GM12878 (cell line): Measurements from ENCODE around the gene TMED6. TPM values are rescaled to one million over a fixed set of nuclear protein-coding genes. Genes with fewer than 3 reads are reported as not detected.

ENCODE experiments used
- ATAC-seq: fragments of 200-7000 bp; cut with Tn5 transposase; 3 replicates; pipeline ENCODE4 v1.9.1; 2020; ENCODE audit warnings: mild to moderate bottlenecking, moderate library complexity
- BruUV-seq: library from RNA; stranded (reverse); fragments of 400-500 nt; replicated peaks from 2 replicates; lab custom pipeline; 2021; lab: Mats Ljungman, UMichigan
- CTCF ChIA-PET: fragments of 300-600 bp; sonication (Branson Sonifier 250); formaldehyde crosslinking; extraction: SDS; loops from one replicate; lab custom pipeline; 2021; ENCODE audit warnings: inconsistent platforms; lab: Yijun Ruan, JAX
- POLR2A ChIA-PET: fragments of 350-600 bp; formaldehyde crosslinking; extraction: SDS; loops from one replicate; lab custom pipeline; 2021; ENCODE audit warnings: inconsistent platforms; lab: Charles Lee
- RAD21 ChIA-PET: fragments of 300-600 bp; sonication (Branson Sonifier 250); formaldehyde crosslinking; loops from one replicate; lab custom pipeline; 2023; ENCODE audit warnings: antibody characterized with exemption; ENCODE audit not compliant: unreplicated experiment; lab: Charles Lee
- SMC1A ChIA-PET: fragments of 300-600 bp; sonication (Branson Sonifier 250); formaldehyde crosslinking; loops from one replicate; lab custom pipeline; 2023; ENCODE audit not compliant: unreplicated experiment, uncharacterized antibody; lab: Charles Lee
- DNase-seq: peaks from one replicate; pipeline ENCODE4 v3.0.0-alpha.2; 2011; ENCODE audit warnings: low read depth, low spot score
- FAIRE-seq: peaks from 3 replicates; lab custom pipeline; 2011; peaks lifted over from hg19 to GRCh38; lab: Jason Lieb, UNC
- H2AFZ ChIP-seq: 2 replicates; pipeline ENCODE4 v1.6.0; 2011; ENCODE audit warnings: low read depth, low read length, control low read depth; ENCODE audit not compliant: control insufficient read depth
- H3K27ac ChIP-seq: 2 replicates; pipeline ENCODE4 v1.5.1; 2011; ENCODE audit warnings: control low read depth; ENCODE audit not compliant: control insufficient read depth, insufficient read depth
- H3K27me3 ChIP-seq, 2 experiments: replicated peaks in 1 of 2; 2 replicates each; pipeline versions ENCODE4 v1.6.0 to v1.6.1; 2011; ENCODE audit warnings: low read length in 1 of 2; ENCODE audit not compliant: control insufficient read depth in 2 of 2, insufficient read depth in 2 of 2
- H3K36me3 ChIP-seq, 2 experiments: 2 replicates each; pipeline ENCODE4 v1.5.1; 2011; ENCODE audit warnings: low read length in 1 of 2; ENCODE audit not compliant: control insufficient read depth in 2 of 2, insufficient read depth in 2 of 2
- H3K4me1 ChIP-seq: 2 replicates; pipeline ENCODE4 v1.6.1; 2011; ENCODE audit warnings: mild to moderate bottlenecking, low read length, moderate library complexity, mixed read lengths; ENCODE audit not compliant: control insufficient read depth, insufficient read depth
- H3K4me2 ChIP-seq: 2 replicates; pipeline ENCODE4 v1.6.0; 2011; ENCODE audit warnings: control low read depth; ENCODE audit not compliant: control insufficient read depth, insufficient read depth
- H3K4me3 ChIP-seq: fragments of 200-600 bp; sonication (generic); 2 replicates; pipeline ENCODE4 v1.5.1; 2016
- H3K79me2 ChIP-seq: 2 replicates; pipeline ENCODE4 v1.6.0; 2011; ENCODE audit warnings: low read length; ENCODE audit not compliant: control insufficient read depth, insufficient read depth
- H3K9ac ChIP-seq: 2 replicates; pipeline ENCODE4 v1.8.0; 2011; ENCODE audit warnings: low read length, control low read depth, mixed read lengths; ENCODE audit not compliant: control insufficient read depth, insufficient read depth
- H3K9me3 ChIP-seq: replicated peaks from 3 replicates; pipeline ENCODE4 v1.5.1; 2011; ENCODE audit warnings: mild to moderate bottlenecking, low read length; ENCODE audit not compliant: control insufficient read depth, insufficient read depth
- H4K20me1 ChIP-seq: 2 replicates; pipeline ENCODE4 v1.6.0; 2011; ENCODE audit not compliant: control insufficient read depth, insufficient read depth
- BMI1 ChIP-seq: fragments of 450-650 bp; IDR thresholded peaks from 2 replicates; pipeline ENCODE4 v1.6.1; 2016; ENCODE audit warnings: mild to moderate bottlenecking, moderate library complexity, borderline replicate concordance
- CBX3 ChIP-seq: fragments of 200-600 bp; sonication (generic); IDR thresholded peaks from 2 replicates; pipeline ENCODE4 v1.6.1; 2016; ENCODE audit warnings: low read depth, borderline replicate concordance
- CHD1 ChIP-seq: IDR thresholded peaks from 2 replicates; pipeline ENCODE4 v1.6.1; 2012; ENCODE audit warnings: low read depth, low read length, improper control_type of control experiment
- CREM ChIP-seq: IDR thresholded peaks from 2 replicates; pipeline ENCODE4 v1.6.1; 2014; ENCODE audit warnings: antibody characterized with exemption, low read depth
- EGR1 ChIP-seq, 2 experiments: IDR thresholded peaks; 1 replicate in 1 of 2; 2 replicates in 1 of 2; pipeline ENCODE4 v1.6.1; 2011 to 2012; ENCODE audit warnings: low read depth in 2 of 2, low read length in 2 of 2, borderline replicate concordance in 1 of 2, mild to moderate bottlenecking in 1 of 2, moderate library complexity in 1 of 2
- EP300 ChIP-seq, 2 experiments: fragments of 150-350 bp in 1 of 2; IDR thresholded peaks; 2 replicates each; pipeline ENCODE4 v1.6.1; 2011 to 2012; ENCODE audit warnings: low read depth in 2 of 2, low read length in 2 of 2, borderline replicate concordance in 1 of 2, improper control_type of control experiment in 1 of 2, inconsistent platforms in 1 of 2; ENCODE audit not compliant: control insufficient read depth in 1 of 2
- EZH2 ChIP-seq: IDR thresholded peaks from 2 replicates; pipeline ENCODE4 v1.6.1; 2012; ENCODE audit warnings: low read depth, mild to moderate bottlenecking, control low read depth, inconsistent platforms, low read length, borderline replicate concordance; ENCODE audit not compliant: control insufficient read depth
- KDM1A ChIP-seq: fragments of 200-600 bp; sonication (generic); IDR thresholded peaks from 2 replicates; pipeline ENCODE4 v1.6.1; 2016; ENCODE audit warnings: borderline replicate concordance
- PML ChIP-seq: IDR thresholded peaks from 2 replicates; pipeline ENCODE4 v1.6.1; 2012; ENCODE audit warnings: low read length, inconsistent platforms
- RCOR1 ChIP-seq: conservative IDR thresholded peaks from 2 replicates; pipeline ENCODE4 v1.6.1; 2012; ENCODE audit warnings: low read depth, low read length, improper control_type of control experiment
- SIX5 ChIP-seq: IDR thresholded peaks from 2 replicates; pipeline ENCODE4 v1.6.1; 2011; ENCODE audit warnings: mild to moderate bottlenecking, low read depth, low read length, moderate library complexity; ENCODE audit not compliant: severe bottlenecking
- ZNF217 ChIP-seq: fragments of 450-650 bp; IDR thresholded peaks from 2 replicates; pipeline ENCODE4 v1.6.1; 2017; ENCODE audit warnings: antibody characterized with exemption, mild to moderate bottlenecking
- ZNF622 ChIP-seq: fragments of 450-650 bp; IDR thresholded peaks from 2 replicates; pipeline ENCODE4 v1.6.1; 2017; ENCODE audit warnings: mild to moderate bottlenecking, inconsistent platforms
- WGBS: methylation state at CpG from one replicate; pipeline ENCODE4 v1.1.6; 2016; ENCODE audit warnings: low lambda C conversion rate; ENCODE audit not compliant: insufficient replicate concordance, insufficient coverage; ENCODE audit errors: missing lambda C conversion rate; 5-methylcytosine and 5-hydroxymethylcytosine counted together
- in situ Hi-C: fragments of 300-500 bp; cut with MboI; formaldehyde crosslinking; loops from 9 replicates; pipeline ENCODE4 v1.14.3; 2018; ENCODE audit warnings: mixed read lengths
- intact Hi-C: fragments of 100-400 bp; cut with micrococcal nuclease; formaldehyde crosslinking; loops from one replicate; pipeline ENCODE4 v1.14.2; 2022; ENCODE audit not compliant: unreplicated experiment
- polyA plus RNA-seq, 11 experiments: library from polyadenylated mRNA; depleted of rRNA in 4 of 11; unstranded in 6 of 11; stranded (reverse) in 5 of 11; fragments of >200 nt; fragmentation: Nextera tagmentation in 4 of 11; fragmentation: Illumina TruSeq in 1 of 11; extraction: Ambion mirVana in 4 of 11; extraction: Trizol in 1 of 11; gene quantifications; 1 replicate in 1 of 11; 2 replicates in 10 of 11; pipeline versions ENCODE4 v1.2.1 to v1.2.3, GENCODE V29; 2011 to 2016; ENCODE audit warnings: inconsistent platforms in 2 of 11, missing spikeins in 2 of 11, low read depth in 1 of 11
- total RNA-seq, 4 experiments: library from RNA; depleted of rRNA in 3 of 4; stranded (reverse); fragments of >200 nt in 3 of 4; fragmentation: Illumina TruSeq in 1 of 4; extraction: Trizol in 1 of 4; gene quantifications; 2 replicates each; pipeline versions ENCODE4 v1.2.1 to v1.2.3, GENCODE V29; 2013 to 2021
- TF ChIP-seq, protein P1 (sequence below): fragments of 450-650 bp; IDR thresholded peaks from 2 replicates; pipeline ENCODE4 v1.6.1; 2017; ENCODE audit warnings: mild to moderate bottlenecking, moderate library complexity
- TF ChIP-seq, protein P2 (sequence below): fragments of 450-650 bp; IDR thresholded peaks from 2 replicates; pipeline ENCODE4 v1.6.1; 2017; ENCODE audit warnings: mild to moderate bottlenecking, moderate library complexity
- TF ChIP-seq, protein P3 (sequence below): IDR thresholded peaks from 2 replicates; pipeline ENCODE4 v1.6.1; 2012; ENCODE audit warnings: low read depth, low read length, improper control_type of control experiment

Gene TMED6
- total and polyA plus RNA-seq, 10 of the 15 experiments (the other 5 are each of a cell fraction or from before 2014, with no cell fraction given) = 0.27 to 1.7 (median 0.78) TPM

DNA sequence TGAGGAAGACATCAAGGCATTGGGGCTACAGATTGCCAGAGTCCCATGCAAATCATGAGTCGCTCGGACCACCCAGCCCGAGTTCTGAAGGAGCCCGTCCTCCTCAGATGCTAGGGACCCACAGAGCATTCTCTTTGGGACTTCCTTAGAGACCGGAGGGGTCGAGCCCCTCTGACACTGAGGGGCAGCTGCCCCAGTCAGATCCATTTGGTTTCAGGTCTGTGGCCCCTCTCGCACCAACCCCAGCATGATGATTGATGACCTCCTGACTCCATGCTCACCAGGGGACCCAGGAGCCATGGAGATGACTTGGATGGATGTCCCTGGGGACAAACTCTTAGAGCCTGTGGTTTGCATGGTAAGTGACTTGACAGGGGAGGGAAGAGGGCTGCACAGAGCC, 29.2 kb downstream of the TMED6 start:
- H4K20me1 ChIP-seq = no peaks in the 10 kb centered on the region
- FAIRE-seq = no peak
- no peak overlapping the region for H3K9ac ChIP-seq
- TF ChIP-seq BMI1 = no peak
- TF ChIP-seq CBX3 = no peak
- TF ChIP-seq EGR1 (IDR thresholded peaks at IDR 0.05; ENCODE audit: borderline replicate concordance in 1 of 2, low read depth in 2 of 2, low read length in 2 of 2) = no peak
- no peak for TF ChIP-seq CHD1
- TF ChIP-seq KDM1A = no peak
- no peak for TF ChIP-seq EZH2
- TF ChIP-seq PML = no peak
- TF ChIP-seq EP300 (IDR thresholded peaks at IDR 0.05; ENCODE audit: borderline replicate concordance in 1 of 2, control insufficient read depth in 1 of 2, low read depth in 2 of 2, low read length in 2 of 2) = no peak
- TF ChIP-seq ZNF622 = no peak
- TF ChIP-seq, protein P1, sequence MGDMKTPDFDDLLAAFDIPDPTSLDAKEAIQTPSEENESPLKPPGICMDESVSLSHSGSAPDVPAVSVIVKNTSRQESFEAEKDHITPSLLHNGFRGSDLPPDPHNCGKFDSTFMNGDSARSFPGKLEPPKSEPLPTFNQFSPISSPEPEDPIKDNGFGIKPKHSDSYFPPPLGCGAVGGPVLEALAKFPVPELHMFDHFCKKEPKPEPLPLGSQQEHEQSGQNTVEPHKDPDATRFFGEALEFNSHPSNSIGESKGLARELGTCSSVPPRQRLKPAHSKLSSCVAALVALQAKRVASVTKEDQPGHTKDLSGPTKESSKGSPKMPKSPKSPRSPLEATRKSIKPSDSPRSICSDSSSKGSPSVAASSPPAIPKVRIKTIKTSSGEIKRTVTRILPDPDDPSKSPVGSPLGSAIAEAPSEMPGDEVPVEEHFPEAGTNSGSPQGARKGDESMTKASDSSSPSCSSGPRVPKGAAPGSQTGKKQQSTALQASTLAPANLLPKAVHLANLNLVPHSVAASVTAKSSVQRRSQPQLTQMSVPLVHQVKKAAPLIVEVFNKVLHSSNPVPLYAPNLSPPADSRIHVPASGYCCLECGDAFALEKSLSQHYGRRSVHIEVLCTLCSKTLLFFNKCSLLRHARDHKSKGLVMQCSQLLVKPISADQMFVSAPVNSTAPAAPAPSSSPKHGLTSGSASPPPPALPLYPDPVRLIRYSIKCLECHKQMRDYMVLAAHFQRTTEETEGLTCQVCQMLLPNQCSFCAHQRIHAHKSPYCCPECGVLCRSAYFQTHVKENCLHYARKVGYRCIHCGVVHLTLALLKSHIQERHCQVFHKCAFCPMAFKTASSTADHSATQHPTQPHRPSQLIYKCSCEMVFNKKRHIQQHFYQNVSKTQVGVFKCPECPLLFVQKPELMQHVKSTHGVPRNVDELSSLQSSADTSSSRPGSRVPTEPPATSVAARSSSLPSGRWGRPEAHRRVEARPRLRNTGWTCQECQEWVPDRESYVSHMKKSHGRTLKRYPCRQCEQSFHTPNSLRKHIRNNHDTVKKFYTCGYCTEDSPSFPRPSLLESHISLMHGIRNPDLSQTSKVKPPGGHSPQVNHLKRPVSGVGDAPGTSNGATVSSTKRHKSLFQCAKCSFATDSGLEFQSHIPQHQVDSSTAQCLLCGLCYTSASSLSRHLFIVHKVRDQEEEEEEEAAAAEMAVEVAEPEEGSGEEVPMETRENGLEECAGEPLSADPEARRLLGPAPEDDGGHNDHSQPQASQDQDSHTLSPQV = no peak
- TF ChIP-seq CREM = no peak
- TF ChIP-seq, protein P2, sequence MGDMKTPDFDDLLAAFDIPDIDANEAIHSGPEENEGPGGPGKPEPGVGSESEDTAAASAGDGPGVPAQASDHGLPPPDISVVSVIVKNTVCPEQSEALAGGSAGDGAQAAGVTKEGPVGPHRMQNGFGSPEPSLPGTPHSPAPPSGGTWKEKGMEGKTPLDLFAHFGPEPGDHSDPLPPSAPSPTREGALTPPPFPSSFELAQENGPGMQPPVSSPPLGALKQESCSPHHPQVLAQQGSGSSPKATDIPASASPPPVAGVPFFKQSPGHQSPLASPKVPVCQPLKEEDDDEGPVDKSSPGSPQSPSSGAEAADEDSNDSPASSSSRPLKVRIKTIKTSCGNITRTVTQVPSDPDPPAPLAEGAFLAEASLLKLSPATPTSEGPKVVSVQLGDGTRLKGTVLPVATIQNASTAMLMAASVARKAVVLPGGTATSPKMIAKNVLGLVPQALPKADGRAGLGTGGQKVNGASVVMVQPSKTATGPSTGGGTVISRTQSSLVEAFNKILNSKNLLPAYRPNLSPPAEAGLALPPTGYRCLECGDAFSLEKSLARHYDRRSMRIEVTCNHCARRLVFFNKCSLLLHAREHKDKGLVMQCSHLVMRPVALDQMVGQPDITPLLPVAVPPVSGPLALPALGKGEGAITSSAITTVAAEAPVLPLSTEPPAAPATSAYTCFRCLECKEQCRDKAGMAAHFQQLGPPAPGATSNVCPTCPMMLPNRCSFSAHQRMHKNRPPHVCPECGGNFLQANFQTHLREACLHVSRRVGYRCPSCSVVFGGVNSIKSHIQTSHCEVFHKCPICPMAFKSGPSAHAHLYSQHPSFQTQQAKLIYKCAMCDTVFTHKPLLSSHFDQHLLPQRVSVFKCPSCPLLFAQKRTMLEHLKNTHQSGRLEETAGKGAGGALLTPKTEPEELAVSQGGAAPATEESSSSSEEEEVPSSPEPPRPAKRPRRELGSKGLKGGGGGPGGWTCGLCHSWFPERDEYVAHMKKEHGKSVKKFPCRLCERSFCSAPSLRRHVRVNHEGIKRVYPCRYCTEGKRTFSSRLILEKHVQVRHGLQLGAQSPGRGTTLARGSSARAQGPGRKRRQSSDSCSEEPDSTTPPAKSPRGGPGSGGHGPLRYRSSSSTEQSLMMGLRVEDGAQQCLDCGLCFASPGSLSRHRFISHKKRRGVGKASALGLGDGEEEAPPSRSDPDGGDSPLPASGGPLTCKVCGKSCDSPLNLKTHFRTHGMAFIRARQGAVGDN = no peak
- TF ChIP-seq, protein P3, sequence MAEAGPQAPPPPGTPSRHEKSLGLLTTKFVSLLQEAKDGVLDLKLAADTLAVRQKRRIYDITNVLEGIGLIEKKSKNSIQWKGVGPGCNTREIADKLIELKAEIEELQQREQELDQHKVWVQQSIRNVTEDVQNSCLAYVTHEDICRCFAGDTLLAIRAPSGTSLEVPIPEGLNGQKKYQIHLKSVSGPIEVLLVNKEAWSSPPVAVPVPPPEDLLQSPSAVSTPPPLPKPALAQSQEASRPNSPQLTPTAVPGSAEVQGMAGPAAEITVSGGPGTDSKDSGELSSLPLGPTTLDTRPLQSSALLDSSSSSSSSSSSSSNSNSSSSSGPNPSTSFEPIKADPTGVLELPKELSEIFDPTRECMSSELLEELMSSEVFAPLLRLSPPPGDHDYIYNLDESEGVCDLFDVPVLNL = no peak
- no peak for TF ChIP-seq ZNF217
- TF ChIP-seq RCOR1 = no peak
- no peak for TF ChIP-seq SIX5

More for the DNA sequence above, 29.2 kb downstream of the TMED6 start:
- H3K27me3 ChIP-seq = no peaks in the 10 kb centered on the region
- CTCF ChIA-PET = no interaction called here
- ATAC-seq = no peak
- no peak overlapping the region for H2AFZ ChIP-seq
- intact Hi-C loops = no loop called here
- DNase-seq = no peak
- peaks cover 28% of the 10 kb centered on the region for H3K79me2 ChIP-seq
- H3K4me2 ChIP-seq = no peak overlapping the region
- POLR2A ChIA-PET = no interaction called here
- SMC1A ChIA-PET = no interaction called here
- 77% methylated on average over 7 of the region's 7 CpGs for WGBS
- RAD21 ChIA-PET = no interaction called here
- no peaks in the 10 kb centered on the region; the same call in none of the 2 replicates for H3K4me1 ChIP-seq
- peaks cover 41 to 50% of the 10 kb centered on the region in 2 experiments for H3K36me3 ChIP-seq
- no TSS peak for BruUV-seq
- H3K9me3 ChIP-seq = no peaks in the 10 kb centered on the region
- in situ Hi-C loops = no loop called here
- H3K4me3 ChIP-seq = no peak overlapping the region
- H3K27ac ChIP-seq = no peak overlapping the region
